GM18519 (cell line): Measurements from ENCODE around the gene TOP1.

Experiments
- ATAC-seq: cut with Tn5 transposase; IDR thresholded peaks from one replicate; pipeline ENCODE4 v1.9.1; 2021; ENCODE audit warnings: mild to moderate bottlenecking, moderate library complexity; ENCODE audit not compliant: unreplicated experiment, low FRiP score

The TOP1 gene

DNA sequence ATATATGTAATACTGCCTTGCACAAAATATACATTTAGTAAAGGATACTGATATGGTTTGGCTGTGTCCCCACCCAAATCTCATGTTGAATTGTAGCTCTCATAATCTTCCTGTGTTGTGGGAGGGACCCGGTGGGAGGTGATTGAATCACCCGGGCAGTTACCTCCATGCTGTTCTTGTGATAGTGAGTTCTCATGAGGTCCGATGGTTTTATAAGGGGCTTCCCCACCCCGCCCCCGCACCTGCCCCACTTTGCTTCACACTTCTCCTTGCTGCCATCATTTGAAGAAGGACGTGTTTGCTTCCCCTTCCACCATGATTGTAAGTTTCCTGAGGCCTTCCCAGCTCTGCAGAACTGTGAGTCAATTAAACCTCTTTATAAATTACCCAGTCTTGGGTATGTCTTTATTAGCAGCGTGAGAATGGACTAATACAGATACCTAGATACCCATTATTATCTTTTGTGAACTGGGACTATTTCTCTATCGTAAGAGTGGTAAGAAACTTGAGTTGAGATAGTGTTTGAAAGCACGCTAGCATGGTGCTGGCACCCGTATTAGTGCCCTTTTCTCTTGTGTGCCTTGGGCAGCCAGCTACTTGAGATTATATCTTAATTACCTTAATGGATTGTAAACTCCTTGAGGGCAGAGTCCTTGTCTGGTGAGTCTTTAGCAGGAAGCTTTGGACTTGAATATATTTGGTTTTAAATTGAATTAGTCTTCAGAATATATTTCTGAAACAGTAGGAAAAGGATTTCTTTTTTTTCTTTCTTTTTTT lies 25.6 kb downstream of the TOP1 start:
- no peak for ATAC-seq

DNA sequence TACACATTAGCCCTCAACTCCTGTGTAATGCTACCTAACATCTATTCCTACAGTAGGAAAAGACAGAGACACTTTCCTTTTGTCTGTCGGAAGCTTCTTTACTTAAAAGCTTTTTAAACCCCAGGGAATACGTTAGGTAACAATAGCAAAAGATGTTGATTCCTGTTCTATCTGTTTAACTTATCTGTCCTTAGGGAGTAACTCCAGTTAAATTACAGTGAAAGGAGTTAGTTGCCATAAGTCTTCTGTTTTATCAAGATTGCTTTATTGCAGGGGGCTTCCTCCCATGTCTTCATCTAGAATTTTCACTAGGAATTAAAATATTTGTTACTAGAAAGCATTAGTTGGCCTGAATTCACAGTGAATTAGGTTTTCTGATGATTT lies 26.2 kb downstream of the TOP1 start:
- ATAC-seq: no peak

DNA sequence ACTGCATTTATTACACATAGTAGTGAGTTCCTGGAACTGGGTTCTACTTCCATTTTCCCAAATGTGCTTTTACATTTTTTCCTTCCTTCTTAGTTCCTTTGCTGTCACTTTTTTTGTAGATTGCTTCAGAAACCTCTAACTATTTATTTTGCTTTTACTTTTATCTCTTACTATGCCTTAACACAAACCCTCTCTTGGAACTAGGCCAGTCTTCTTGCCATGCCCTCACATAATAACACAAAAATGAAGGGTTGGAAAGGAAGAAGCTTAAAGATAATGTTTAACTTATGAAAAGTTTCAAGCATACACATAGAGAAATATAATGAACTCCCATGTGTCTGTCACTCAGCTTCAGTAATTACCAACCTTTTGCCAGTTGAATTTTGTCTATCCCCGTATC lies 27.1 kb downstream of the TOP1 start:
- no peak for ATAC-seq

DNA sequence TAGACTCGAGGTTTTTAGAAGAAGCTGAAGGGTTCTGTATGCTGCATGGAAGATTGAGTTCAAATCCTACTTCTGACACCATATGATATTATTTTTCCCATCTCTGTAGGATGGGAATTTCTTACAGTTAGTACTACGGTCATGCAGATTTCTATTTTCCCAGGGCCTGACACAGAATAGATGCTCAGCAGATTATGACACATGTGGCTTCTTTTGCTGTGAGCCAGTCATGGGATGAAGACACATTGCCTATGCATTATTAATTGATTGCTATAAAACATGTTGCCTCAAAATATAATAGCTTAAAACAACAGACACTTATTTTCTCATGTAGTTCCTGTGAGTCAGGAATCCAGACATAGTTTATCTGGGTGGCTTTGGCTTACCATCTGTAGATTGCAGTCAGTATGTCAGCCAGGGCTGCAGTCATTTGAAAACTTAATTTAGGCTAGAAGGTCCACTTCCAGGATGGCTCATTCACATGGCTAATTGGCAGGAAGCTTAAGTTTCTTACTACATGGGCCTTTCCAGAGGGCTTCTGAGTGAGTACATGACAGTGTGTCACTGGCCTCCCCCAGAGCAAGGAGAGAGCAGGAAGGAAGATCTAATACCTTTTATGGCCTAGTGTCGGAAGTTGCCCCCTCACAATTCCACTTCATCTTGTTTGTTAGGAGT lies 29.5 kb downstream of the TOP1 start:
- ATAC-seq: no peak

DNA sequence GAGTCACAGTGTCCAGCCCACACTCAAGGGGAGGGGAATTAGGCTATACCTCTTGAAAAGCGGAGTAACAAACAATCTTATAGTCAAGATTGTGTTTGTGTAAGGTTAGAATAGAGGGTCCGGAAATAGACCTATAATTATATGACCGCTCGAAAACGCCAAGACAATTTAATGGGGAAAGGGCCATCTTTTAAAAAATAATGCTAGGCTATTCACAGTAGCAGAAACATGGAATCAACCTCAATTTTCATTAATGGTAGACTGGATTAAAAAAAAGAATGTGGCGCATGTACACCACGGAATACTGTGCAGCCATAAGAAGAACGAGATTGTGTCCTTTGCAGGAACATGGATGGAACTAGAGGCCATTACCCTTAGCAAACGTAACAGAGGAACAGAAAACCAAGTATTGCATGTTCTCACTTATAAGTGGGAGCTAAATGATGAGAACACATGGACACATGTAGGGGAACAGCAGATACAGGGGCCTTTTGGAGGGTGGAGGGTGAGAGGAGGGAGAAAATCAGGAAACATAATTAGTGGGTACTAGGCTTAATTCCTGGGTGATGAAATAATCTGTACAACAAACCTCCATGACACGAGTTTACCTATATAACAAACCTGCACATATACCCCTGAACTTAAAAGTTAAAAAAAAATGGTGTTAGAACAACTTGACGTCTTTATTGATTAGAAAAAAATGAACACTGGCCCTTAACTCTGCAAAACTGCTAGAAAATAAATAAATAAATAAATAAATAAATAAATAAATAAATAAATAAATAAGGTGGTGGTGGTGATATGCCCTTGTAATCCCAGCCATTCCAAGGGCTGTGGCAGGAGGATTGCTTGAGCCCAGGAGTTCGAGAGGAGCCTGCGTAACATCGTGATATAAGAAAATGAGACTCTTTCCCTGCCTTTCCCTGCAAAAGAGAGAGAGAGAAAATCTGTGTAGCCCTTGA lies 30.3 kb downstream of the TOP1 start:
- ATAC-seq: no peak

DNA sequence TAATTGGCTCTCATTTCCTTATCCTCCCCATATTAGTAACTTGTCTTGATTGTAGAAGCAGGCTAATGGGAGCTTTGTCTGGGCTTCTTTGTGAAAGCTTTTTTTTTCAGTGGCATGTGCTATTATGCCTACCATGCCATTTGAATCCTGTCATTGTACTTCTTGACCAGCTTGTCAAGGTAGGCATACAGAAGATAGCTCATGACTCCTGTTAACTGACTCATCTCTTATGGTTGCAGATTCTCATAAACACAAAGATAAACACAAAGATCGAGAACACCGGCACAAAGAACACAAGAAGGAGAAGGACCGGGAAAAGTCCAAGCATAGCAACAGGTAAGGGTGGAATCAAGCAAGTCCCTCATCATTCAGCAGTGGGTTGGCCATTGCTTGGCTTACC lies 32.5 kb downstream of the TOP1 start:
- ATAC-seq: no peak

DNA sequence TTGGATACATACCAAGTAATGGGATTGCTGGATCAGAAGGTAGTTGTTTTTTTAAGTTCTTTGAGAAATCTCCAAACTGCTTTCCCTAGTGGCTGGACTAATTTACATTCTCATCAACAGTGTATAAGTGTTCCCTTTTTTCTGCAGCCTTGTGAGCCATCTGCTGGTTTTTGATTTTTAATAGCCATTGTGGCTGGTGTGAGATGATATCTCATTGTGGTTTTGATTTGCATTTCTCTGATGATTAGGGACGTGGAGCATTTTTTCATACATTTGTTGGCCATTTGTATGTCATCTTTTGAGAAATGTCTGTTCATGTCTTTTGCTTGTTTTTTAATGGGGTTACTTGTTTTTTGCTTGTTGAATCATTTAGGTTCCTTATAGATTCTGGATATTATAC lies 34.8 kb downstream of the TOP1 start:
- no peak for ATAC-seq

DNA sequence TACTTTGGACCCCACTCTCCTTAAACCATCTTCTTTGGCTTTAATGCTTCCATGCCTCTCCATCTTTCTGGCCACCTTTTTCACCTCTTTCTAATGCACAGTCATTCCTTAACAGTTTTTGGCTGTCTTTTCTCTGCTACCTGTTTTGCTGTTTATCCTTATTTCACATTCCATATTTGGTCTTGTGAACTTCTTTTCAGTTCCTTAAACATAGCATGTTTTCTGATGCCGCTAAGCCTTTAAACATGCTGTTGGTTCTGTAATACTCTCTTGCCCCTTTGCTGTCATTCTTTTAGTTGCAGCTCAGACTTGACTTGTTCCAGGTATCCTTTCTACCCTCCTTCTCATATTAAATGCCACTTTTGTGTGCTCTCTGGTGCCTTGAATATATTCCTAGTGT lies 35.8 kb downstream of the TOP1 start:
- peak; percentile 45 for ATAC-seq

DNA sequence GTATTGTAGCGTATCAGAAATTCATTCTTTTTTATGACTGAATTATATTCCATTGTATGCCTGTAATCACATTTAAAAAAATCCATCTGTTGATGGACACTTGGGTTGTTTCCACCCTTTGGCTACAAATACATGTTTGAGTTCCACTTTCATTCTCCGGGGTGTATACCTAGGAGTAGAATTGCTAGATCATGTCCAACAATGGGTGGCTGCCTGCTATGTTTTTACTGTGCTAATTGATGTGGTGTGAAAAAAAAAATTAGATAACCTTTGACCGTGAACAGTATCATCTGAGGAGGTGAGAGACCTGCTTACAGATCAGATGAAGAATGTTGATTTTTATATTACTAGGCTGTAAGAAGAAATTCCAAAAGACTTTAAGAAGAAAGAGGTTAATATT lies 37.1 kb downstream of the TOP1 start:
- ATAC-seq: no peak

DNA sequence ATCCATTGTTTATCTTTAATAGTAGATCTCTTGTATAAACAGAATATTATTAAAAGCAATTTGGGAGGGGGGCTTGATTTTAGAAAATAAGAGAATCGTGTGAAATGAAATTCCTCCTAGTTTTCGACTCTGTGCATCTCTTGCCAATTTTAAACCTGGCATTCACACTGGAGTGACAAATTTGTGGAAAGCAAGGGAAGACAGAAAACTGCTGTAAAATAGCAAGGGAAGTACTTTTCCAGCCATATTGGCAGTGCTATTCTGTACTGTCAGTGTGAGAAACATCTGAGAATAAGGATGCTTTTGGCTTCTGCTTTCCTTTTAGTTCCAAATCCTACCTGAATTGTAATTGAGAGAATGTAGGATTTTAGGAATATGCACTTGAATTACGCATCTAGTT lies 40.2 kb downstream of the TOP1 start:
- no peak for ATAC-seq

DNA sequence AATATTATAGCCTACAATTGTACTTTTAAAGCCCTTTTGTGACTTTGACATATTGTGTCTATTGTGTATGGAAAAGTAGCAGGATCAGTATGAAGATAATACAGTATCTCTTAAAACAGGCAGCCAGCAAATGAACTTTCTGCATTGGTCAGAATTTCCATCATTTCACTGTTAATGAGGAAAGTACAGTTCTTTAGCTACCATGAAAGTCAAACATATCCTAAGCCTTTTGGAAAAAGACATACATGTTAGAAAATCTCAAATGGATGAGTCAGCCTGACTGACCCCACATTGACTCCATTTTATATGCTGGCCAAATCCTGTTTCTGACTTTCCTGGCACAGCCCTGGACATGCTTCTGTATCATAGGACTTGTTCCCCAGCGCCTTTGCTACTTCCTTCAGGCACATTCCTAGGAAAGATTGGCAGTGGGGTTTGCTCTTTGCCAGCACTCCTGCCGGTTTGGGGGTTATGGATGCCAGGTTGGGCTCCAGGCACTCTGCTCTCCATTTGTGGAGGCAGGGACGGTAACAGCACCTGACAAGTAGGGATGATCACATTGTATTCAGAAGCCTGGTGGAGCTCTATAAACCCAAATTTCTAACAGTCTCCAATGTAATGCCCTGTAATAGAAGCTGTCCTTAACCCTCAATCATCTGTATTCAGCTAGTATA lies 43.7 kb downstream of the TOP1 start:
- ATAC-seq: no peak

DNA sequence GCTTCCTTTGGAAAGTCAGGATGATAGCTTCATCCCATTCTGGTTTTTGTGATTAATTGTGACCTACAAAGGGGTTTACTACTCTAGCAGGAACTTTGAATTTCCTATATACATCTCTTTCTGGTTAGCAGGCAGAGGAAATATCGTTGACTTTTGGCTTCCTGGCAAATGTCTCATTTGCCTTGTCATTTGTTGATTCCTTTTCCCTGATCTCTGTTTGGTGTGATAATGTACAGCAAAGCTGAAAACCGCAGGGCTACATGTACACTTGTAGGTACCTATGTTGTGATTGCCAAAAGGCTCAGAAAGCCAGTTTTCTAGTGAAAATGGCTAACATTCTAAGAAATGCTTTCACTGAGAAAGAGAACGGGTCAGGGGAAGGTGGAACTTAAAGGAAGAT lies 44.3 kb downstream of the TOP1 start:
- no peak for ATAC-seq

DNA sequence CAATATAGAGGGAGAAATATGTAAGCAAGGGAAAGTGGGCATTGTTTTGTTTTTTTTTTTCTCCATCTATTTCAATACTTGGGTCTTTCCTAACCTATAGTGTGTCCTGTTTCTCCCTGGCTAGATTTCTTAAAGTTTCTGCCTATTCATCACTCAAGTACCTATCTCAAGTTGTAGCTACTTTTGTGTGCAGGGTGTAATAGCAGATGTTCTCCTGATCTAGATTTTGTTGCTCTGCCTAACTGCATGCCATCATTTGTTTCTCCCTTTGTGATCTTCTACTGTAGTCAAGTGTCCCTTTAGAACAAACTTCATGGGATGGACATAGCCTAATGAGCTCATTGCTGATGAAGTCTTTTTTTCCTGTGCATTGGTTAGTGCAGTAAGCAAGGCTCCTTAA lies 45.8 kb downstream of the TOP1 start:
- no peak for ATAC-seq

DNA sequence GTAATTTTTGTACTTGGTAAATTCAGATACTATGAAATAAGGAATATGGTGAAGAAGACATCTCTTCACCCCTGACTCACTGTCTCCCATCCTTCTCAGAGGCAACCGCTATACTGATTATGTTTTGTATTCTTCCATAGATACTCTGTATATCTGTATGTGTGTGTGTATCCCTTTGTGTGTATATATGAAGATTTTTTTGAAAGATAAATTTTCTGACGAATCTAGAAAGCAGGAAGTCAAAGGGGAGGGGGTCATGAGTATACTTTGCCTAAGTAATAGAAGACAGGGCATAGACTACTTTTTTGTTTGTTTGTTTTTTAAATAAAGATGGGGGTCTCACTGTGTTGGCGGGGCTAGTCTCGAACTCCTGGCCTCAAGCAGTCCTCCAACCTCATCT lies 48.2 kb downstream of the TOP1 start:
- no peak for ATAC-seq

DNA sequence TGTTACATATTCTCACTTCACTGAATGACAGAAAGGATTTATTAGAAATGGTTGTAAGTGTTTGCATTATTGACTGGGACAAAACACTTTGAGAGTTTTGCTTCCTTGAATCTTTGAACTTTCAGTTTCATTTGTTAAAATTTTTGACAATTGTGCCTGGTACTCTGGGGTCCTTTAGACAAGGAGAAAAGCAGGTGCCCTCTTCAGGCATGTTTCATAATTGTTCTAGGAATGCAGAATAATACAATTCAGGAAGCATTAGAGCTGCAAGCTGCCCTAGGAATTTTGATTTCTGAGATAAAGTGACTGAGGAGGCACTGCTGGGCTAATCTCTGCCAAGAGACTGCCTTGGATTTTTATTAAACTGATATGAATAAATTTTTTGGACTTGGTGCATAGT lies 49.7 kb downstream of the TOP1 start:
- ATAC-seq: no peak

DNA sequence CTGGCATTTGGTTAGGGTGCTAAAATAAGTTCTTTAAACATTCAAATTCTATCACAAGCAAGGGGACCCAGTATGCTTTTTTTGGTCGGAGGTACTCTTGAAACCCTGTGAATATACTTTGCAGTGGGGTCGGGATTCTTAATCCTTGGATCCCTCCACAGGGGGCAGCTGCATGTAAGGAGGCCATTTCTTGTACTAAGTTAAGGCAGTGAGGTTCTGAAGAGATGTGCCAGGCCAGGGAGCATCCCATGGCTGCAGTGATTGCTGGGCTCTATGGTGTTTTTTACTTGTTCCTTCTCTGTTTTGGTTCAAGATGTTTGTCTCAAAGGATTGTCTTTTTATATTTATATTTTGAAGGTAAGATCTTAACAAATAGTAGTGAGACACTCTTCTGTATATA lies 50.4 kb downstream of the TOP1 start:
- ATAC-seq: no peak

DNA sequence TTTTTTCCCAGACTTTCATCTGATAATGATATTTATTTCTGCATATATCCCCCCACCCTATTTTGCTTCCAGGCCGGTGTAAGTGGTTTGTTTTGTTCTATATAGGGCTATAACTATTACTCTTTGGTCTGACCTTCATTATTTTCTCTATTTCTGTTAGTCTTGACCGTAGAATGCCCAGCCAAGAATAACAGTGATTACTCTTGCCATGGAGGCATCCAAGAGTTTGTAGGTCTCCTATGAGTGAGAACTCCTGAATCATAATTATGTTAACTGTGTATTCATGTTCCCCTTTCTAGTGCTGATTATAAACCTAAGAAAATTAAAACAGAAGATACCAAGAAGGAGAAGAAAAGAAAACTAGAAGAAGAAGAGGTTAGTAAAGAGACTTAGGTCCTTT lies 52.2 kb downstream of the TOP1 start:
- ATAC-seq: no peak

DNA sequence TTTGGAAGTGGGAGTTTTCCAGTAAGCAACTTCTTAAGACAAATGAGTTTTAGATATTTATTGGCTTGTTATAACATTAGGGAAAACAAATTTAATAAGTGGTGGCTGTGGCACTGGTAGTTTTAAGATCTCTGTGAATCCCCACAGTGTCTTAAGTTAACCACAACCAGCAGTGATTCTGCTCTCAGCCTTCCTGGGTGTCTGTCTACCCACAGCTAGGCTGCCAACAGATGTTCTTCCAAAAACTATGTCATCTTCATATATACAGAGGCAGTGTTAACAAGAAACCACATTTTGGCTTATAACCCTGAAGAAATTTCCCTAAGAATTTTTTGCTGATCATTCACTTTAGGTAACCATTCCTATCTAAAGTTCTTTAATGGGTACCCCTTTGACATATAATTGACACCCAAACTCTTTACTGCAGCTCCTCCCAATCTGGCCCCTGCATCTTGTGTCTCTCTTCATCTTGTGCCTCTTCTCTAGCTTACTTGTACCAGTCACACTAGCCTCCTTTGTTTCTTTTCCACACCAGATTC lies 52.7 kb downstream of the TOP1 start:
- ATAC-seq: no peak

DNA sequence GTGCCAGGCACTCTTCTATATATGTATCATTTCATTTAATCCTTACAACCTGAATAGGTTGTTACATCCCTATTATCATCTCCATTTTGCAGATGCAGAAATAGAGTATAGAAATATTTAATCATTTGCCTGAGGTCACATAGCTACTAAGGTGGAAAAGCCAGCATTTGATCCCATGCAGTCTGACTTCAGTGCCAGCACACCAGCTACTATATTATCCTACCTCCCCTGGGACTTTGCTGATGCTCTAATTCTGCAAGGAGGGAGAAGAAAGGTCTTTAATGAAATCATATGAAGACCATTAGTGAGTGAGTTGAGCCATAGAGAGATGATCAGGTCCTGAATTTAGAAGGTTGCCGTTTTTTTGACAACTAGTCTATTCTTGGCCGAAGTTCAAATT lies 53.7 kb downstream of the TOP1 start:
- no peak for ATAC-seq

DNA sequence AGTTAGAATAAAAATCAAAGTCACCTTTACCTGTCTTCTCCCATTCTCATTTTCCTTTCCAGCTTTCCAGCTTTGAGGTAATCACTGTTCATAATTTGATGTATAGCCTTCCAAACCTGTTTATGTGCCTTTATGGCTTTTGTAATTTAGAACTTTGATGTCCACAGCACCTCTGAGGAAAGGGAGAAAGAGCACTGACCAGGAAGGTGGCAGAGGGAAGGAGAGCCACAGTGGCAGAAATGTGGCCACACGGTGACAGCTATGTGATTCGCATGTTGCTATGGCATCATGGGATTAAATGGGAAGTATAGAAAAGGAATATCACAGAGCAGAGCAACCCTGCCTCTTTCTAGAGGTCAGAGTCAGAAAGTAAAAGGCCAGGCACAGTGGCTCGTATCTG lies 57.0 kb downstream of the TOP1 start:
- ATAC-seq: no peak
